Erythroblast (primary cell): ENCODE results near the gene METTL14.

Experiments used
- DNase-seq, 2 experiments: peaks; one replicate each; lab custom pipeline; 2025; lab: John Stamatoyannopoulos, UW
- GATA1 ChIP-seq: IDR thresholded peaks from 2 replicates; pipeline ENCODE4 v1.6.1; 2011; ENCODE audit warnings: low read depth, mild to moderate bottlenecking, control low read depth, low read length, moderate library complexity
- POLR2A ChIP-seq: IDR thresholded peaks from 2 replicates; pipeline ENCODE4 v1.6.1; 2011; ENCODE audit warnings: mild to moderate bottlenecking, low read length

Gene METTL14

GRCh38 chr4:118743867-118744266 lies 58.7 kb downstream of the METTL14 start:
- TF ChIP-seq POLR2A (no peak), GATA1 (no peak)
- no peak for DNase-seq

- TF ChIP-seq POLR2A = no peak
- no peak for TF ChIP-seq GATA1
- DNase-seq = no peak
Observed at GRCh38 chr4:118745357-118745756, 60.2 kb downstream of the METTL14 start.

GRCh38 chr4:118746251-118746919 lies 61.2 kb downstream of the METTL14 start:
- DNase-seq = no peak
- TF ChIP-seq GATA1 (no peak), POLR2A (no peak)

GRCh38 chr4:118749347-118749988 lies 64.3 kb downstream of the METTL14 start:
- DNase-seq = no peak
- TF ChIP-seq POLR2A (no peak), GATA1 (no peak)

GRCh38 chr4:118751629-118752323 lies 66.6 kb downstream of the METTL14 start:
- no peak for DNase-seq
- TF ChIP-seq GATA1 (no peak), POLR2A (no peak)

GRCh38 chr4:118752551-118752950 lies 67.4 kb downstream of the METTL14 start:
- TF ChIP-seq POLR2A = no peak
- TF ChIP-seq GATA1 = no peak
- DNase-seq = no peak

GRCh38 chr4:118753096-118753495 lies 67.9 kb downstream of the METTL14 start:
- no peak for DNase-seq
- TF ChIP-seq POLR2A = no peak
- no peak for TF ChIP-seq GATA1

- no peak for DNase-seq
- no peak for TF ChIP-seq GATA1
- no peak for TF ChIP-seq POLR2A
Observed at GRCh38 chr4:118753685-118754084, 68.5 kb downstream of the METTL14 start.

GRCh38 chr4:118754890-118755289 lies 69.7 kb downstream of the METTL14 start:
- TF ChIP-seq GATA1 = no peak
- no peak for TF ChIP-seq POLR2A
- DNase-seq = no peak

- no peak for TF ChIP-seq GATA1
- TF ChIP-seq POLR2A = no peak
- no peak for DNase-seq
Observed at GRCh38 chr4:118755438-118756226, 70.4 kb downstream of the METTL14 start.

GRCh38 chr4:118756429-118756828 lies 71.2 kb downstream of the METTL14 start:
- TF ChIP-seq GATA1 = no peak
- TF ChIP-seq POLR2A = no peak

GRCh38 chr4:118756958-118757357 lies 71.8 kb downstream of the METTL14 start:
- no peak for DNase-seq
- no peak for TF ChIP-seq POLR2A

More at GRCh38 chr4:118756429-118756828, 71.2 kb downstream of the METTL14 start:
- DNase-seq = no peak

- DNase-seq = no peak
- no peak for TF ChIP-seq POLR2A
- TF ChIP-seq GATA1 = no peak
Observed at GRCh38 chr4:118757761-118758251, 72.6 kb downstream of the METTL14 start.
